Endothelial cell of umbilical vein (primary cell): ENCODE results near the gene CASP14. TPM values are rescaled to one million over a fixed set of nuclear protein-coding genes. Genes with fewer than 3 reads are reported as not detected.

Source experiments
- BruUV-seq: library from RNA; stranded (reverse); fragments of 400-500 nt; replicated peaks from 2 replicates; lab custom pipeline; 2021; lab: Mats Ljungman, UMichigan
- CTCF ChIA-PET: fragments of 300-600, 350-600 bp; sonication (Branson Sonifier 250); formaldehyde crosslinking; loops from one replicate; lab custom pipeline; 2021; ENCODE audit warnings: antibody characterized with exemption, inconsistent platforms; lab: Charles Lee
- POLR2A ChIA-PET: fragments of 300-600, 350-600 bp; sonication (Branson Sonifier 250); formaldehyde crosslinking; loops from one replicate; lab custom pipeline; 2021; ENCODE audit warnings: antibody characterized with exemption, inconsistent platforms; lab: Charles Lee
- DNase-seq: peaks from one replicate; pipeline ENCODE4 v3.0.0-alpha.2; 2011; ENCODE audit warnings: low read depth, low spot score
- FAIRE-seq: peaks from 2 replicates; lab custom pipeline; 2011; peaks lifted over from hg19 to GRCh38; lab: Jason Lieb, UNC
- H2AFZ ChIP-seq: 2 replicates; pipeline ENCODE4 v1.6.0; 2012; ENCODE audit warnings: low read depth, low read length, control low read depth, inconsistent platforms
- H3K27ac ChIP-seq: 2 replicates; pipeline ENCODE4 v1.5.1; 2011; ENCODE audit warnings: low read depth, mild to moderate bottlenecking, control low read depth, low read length, moderate library complexity; ENCODE audit not compliant: insufficient read depth
- H3K27me3 ChIP-seq, 2 experiments: 2 replicates each; pipeline versions ENCODE4 v1.6.0 to v1.6.1; 2011; ENCODE audit warnings: low read length in 2 of 2, mixed read lengths in 1 of 2; ENCODE audit not compliant: control insufficient read depth in 2 of 2, insufficient read depth in 2 of 2
- H3K36me3 ChIP-seq, 2 experiments: 2 replicates in 1 of 2; 3 replicates in 1 of 2; pipeline ENCODE4 v1.5.1; 2011; ENCODE audit warnings: low read length in 2 of 2, mild to moderate bottlenecking in 1 of 2, moderate library complexity in 1 of 2; ENCODE audit not compliant: control insufficient read depth in 2 of 2, insufficient read depth in 2 of 2; ENCODE audit errors: extremely low read depth in 1 of 2
- H3K4me1 ChIP-seq: 3 replicates; pipeline ENCODE4 v1.5.1; 2011; ENCODE audit warnings: mild to moderate bottlenecking, low read length; ENCODE audit not compliant: control insufficient read depth, insufficient read depth; ENCODE audit errors: extremely low read depth
- H3K4me2 ChIP-seq: 2 replicates; pipeline ENCODE4 v1.6.1; 2011; ENCODE audit warnings: low read length, control low read depth, mixed read lengths; ENCODE audit not compliant: insufficient read depth
- H3K4me3 ChIP-seq, 3 experiments: fragments of 200-600 bp in 1 of 3; sonication (generic), shearing (Covaris generic) in 1 of 3; replicated peaks in 1 of 3; 2 replicates each; pipeline ENCODE4 v1.5.1; 2011 to 2016; ENCODE audit warnings: control low read depth in 3 of 3, low read length in 3 of 3, mild to moderate bottlenecking in 2 of 3, inconsistent platforms in 1 of 3, low read depth in 1 of 3, moderate library complexity in 1 of 3; ENCODE audit not compliant: insufficient read depth in 1 of 3
- H3K79me2 ChIP-seq: 2 replicates; pipeline ENCODE4 v1.6.0; 2012; ENCODE audit warnings: low read length, inconsistent platforms; ENCODE audit not compliant: control insufficient read depth, insufficient read depth
- H3K9ac ChIP-seq: replicated peaks from 2 replicates; pipeline ENCODE3; 2011; ENCODE audit warnings: low read length, control low read depth; ENCODE audit not compliant: insufficient read depth; ENCODE audit errors: extremely low read depth
- H3K9me1 ChIP-seq: replicated peaks from 3 replicates; pipeline ENCODE4 v1.6.0; 2011; ENCODE audit warnings: mild to moderate bottlenecking, low read length; ENCODE audit not compliant: control insufficient read depth, insufficient read depth; ENCODE audit errors: extremely low read depth
- H3K9me3 ChIP-seq: replicated peaks from 2 replicates; pipeline ENCODE4 v1.5.1; 2012; ENCODE audit warnings: low read length, inconsistent platforms; ENCODE audit not compliant: control insufficient read depth, insufficient read depth
- H4K20me1 ChIP-seq: replicated peaks from 2 replicates; pipeline ENCODE3; 2011; ENCODE audit warnings: mild to moderate bottlenecking, low read length; ENCODE audit not compliant: control insufficient read depth, insufficient read depth; ENCODE audit errors: extremely low read depth
- CTCF ChIP-seq, 2 donors: IDR thresholded peaks; 1 replicate in 1 of 2; 2 replicates in 1 of 2; pipeline ENCODE4 v1.5.1; 2011; ENCODE audit warnings: low read length in 2 of 2, mild to moderate bottlenecking in 2 of 2, moderate library complexity in 2 of 2, control low read depth in 1 of 2, inconsistent platforms in 1 of 2, low read depth in 1 of 2; ENCODE audit not compliant: insufficient read depth in 1 of 2; ENCODE audit errors: extremely low read depth in 1 of 2
- EZH2 ChIP-seq: IDR thresholded peaks from 2 replicates; pipeline ENCODE4 v1.6.1; 2012; ENCODE audit warnings: borderline replicate concordance, low read depth, mild to moderate bottlenecking, moderate library complexity, low read length, inconsistent platforms; ENCODE audit not compliant: severe bottlenecking
- FOS ChIP-seq: IDR thresholded peaks from 2 replicates; pipeline ENCODE4 v1.6.1; 2011; ENCODE audit warnings: mild to moderate bottlenecking, low read length, moderate library complexity, borderline replicate concordance; ENCODE audit not compliant: insufficient read depth
- GATA2 ChIP-seq: IDR thresholded peaks from 2 replicates; pipeline ENCODE4 v1.7.0; 2011; ENCODE audit warnings: low read depth, mild to moderate bottlenecking, moderate library complexity, mixed read lengths, low read length; ENCODE audit not compliant: insufficient read length, insufficient read depth
- JUN ChIP-seq: IDR thresholded peaks from 2 replicates; pipeline ENCODE4 v1.6.1; 2011; ENCODE audit warnings: borderline replicate concordance, low read depth; ENCODE audit not compliant: insufficient read length, insufficient read depth
- MAX ChIP-seq: IDR thresholded peaks from 2 replicates; pipeline ENCODE4 v1.6.1; 2011; ENCODE audit not compliant: insufficient read depth, insufficient read length
- MYC ChIP-seq: IDR thresholded peaks from one replicate; pipeline ENCODE4 v1.6.1; 2011; ENCODE audit warnings: mild to moderate bottlenecking, low read depth, low read length
- POLR2A ChIP-seq: IDR thresholded peaks from 2 replicates; pipeline ENCODE4 v1.6.1; 2012; ENCODE audit warnings: low read depth, mild to moderate bottlenecking, control low read depth, low read length
- POLR2AphosphoS5 ChIP-seq: IDR thresholded peaks from 2 replicates; pipeline ENCODE4 v1.6.1; 2012; ENCODE audit warnings: low read depth, mild to moderate bottlenecking, control low read depth, low read length, moderate library complexity; ENCODE audit not compliant: insufficient read depth
- dilution Hi-C: fragments of 300-500 bp; cut with MboI; formaldehyde crosslinking; loops from one replicate; pipeline ENCODE4 v1.15.0; 2019; ENCODE audit warnings: low sequenced_read_pairs; ENCODE audit not compliant: extremely low pct_ligation_motif_present
- intact Hi-C: fragments of 100-400 bp; cut with micrococcal nuclease; formaldehyde crosslinking; loops from one replicate; pipeline ENCODE4 v1.10.0; 2022
- polyA plus RNA-seq, 4 experiments: library from polyadenylated mRNA; depleted of rRNA in 3 of 4; stranded (reverse) in 3 of 4; unstranded in 1 of 4; fragments of >200 nt; gene quantifications; 2 replicates each; pipeline versions ENCODE4 v1.2.1 to v1.2.3, GENCODE V29; 2011 to 2012; ENCODE audit warnings: missing spikeins in 1 of 4
- total RNA-seq: library from RNA; stranded (reverse); gene quantifications from 2 replicates; pipeline ENCODE4 v1.2.3, GENCODE V29; 2021

Gene CASP14
- total and polyA plus RNA-seq, 2 donors (not counting 3 experiments of a cell fraction or from before 2014, with no cell fraction given): not detected

GRCh38 chr19:15105044-15105443 is 55.8 kb downstream of the CASP14 start:
- no peak overlapping the region for H3K4me3 ChIP-seq
- no peak overlapping the region for H3K4me2 ChIP-seq
- no peaks in the 10 kb centered on the region for H4K20me1 ChIP-seq
- no peaks in the 10 kb centered on the region for H3K9me3 ChIP-seq
- no peak overlapping the region for H3K9ac ChIP-seq
- no peak for TF ChIP-seq EZH2
- TF ChIP-seq POLR2A: no peak
- TF ChIP-seq MAX: no peak
- no peak for TF ChIP-seq CTCF (IDR thresholded peaks at IDR 0.05; ENCODE audit: extremely low read depth in 1 of 2, insufficient read depth in 1 of 2, low read depth in 1 of 2, low read length in 2 of 2)
- TF ChIP-seq JUN: no peak
- TF ChIP-seq POLR2AphosphoS5: no peak
- no peak for TF ChIP-seq FOS
- TF ChIP-seq MYC: no peak
- no peak for TF ChIP-seq GATA2
- H3K9me1 ChIP-seq: no peaks in the 10 kb centered on the region
- peaks cover 2 to 5% of the 10 kb centered on the region in 2 experiments for H3K36me3 ChIP-seq
- H3K27ac ChIP-seq: no peak overlapping the region
- H2AFZ ChIP-seq: no peak overlapping the region
- CTCF ChIA-PET: interaction anchor here (2.0 kb wide), 1 partner anchor 13 kb away, joined by 8 read pairs; no protein-coding TSS in a partner anchor
- dilution Hi-C loops (no loop called here), intact Hi-C loops (loop anchor here (5.0 to 10.0 kb wide), 5 partner anchors 150 to 1080 kb away; partner anchors contain the start of genes AKAP8, AKAP8L, FAM32A and TECR)
- no TSS peak for BruUV-seq
- DNase-seq (no peak), FAIRE-seq (no peak)
- H3K27me3 ChIP-seq: no peaks in the 10 kb centered on the region
- POLR2A ChIA-PET: no interaction called here
- H3K79me2 ChIP-seq: peaks cover 19% of the 10 kb centered on the region
- peaks cover 10% of the 10 kb centered on the region for H3K4me1 ChIP-seq
